Fibroblast of the conjunctiva (primary cell): Measurements from ENCODE around the gene DDX23.

Experiments used
- DNase-seq: peaks from one replicate; pipeline ENCODE4 v3.0.0-alpha.2; 2010; ENCODE audit warnings: low read depth

DDX23 gene

DNA sequence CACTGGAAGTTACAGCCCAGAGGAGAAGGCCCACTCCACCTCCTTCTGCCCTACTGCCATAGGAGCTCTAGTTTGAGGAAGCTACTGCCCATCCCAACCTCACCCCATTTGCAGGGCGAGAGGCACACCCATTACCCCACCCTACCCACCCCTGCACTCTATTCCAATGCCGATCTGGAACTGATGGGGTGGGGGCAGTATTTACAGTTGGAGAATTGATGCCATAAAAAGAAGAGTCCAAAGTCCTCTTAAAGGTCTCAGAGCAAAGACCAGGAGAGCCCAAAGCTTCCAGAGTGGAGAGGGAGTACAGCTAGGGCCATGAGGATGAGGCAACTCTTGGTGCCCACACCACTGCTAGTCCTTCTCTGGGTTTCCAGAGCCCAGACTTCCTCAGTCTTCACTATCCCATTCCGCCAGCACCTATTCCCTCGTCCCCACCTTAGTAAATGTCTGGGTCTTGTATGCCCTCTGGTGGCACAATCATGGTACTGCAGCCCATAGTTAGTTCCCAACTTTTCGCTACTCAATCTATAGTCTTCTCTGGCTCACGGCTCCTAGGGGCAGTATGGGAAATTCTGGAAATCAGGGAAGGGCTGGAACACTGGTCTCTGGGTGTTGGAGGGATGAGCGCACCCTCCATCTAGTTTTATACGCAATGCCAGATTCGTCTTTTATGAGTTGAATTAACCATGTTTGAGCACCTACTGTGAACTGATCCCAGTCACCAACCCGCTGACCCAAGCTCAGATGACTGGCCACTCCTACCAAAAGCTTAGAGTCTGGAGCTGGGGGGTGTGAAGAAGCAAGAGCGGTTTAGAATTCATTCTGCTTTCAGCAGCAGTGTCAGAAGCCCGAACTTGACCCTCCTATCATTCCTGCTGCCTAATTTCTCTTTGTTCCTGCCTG lies 56.2 kb downstream of the DDX23 start:
- DNase-seq, result peak; percentile 68

DNA sequence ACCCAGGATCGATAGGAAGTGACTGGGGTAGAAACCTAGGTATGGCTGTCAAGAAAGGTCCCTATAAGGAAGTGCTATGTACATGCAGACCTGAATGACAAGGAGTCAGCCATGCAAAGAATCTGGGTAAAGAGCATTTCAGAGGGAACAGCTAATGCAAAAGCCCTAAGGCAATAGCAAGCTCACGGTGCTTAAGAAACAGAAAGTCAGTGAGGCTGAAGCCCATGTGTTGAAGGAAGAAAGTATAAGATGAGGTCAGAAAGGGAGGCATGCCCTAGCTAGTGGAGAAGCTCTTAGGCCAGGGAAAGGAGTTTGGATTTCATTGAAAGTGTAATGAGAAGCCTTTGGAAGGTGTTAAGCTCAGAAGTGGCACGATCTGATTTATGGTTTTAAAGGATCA lies 57.1 kb downstream of the DDX23 start:
- peak; percentile 44 for DNase-seq

DNA sequence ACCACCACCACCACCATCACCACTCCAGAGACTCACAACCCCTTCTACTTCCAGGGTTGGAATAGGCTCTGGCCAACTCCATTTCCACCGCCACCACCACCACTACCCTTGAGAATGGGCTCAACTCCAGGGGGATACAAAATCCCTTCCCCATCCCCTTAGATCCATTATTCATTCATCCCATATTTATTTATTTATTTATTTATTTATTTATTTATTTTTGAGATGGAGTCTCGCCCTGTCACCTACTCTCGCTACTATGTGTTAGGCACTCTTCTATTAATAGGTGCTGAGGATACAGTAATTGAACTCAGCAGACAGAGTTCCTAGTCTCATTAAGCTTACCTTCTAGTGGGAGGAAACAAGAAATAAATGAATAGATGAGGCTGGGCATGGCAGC lies 58.3 kb downstream of the DDX23 start:
- DNase-seq, result no peak

DNA sequence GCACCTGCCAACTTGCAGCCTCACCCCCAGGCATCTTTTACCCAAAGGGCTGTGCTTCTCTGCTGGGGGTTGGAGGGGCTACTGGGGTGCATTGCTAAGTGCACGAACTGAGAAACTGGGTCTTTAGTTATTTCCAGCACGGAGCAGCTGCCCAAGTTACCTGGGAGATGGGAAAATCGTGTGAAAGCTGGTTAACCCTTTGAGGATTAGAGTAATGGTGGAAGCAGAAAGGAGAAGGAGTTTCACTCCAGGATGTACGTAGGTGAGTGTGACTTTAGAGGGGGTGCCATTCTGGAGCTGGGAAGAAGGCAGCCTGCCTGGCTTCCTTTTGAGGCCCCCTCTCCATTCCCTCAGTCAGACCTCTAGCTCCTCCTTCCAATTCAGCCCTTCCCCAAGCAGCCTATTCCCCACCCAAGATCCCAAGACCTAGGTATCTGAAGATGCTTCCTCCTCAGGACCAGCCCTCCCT lies 62.1 kb downstream of the DDX23 start:
- DNase-seq, result no peak

DNA sequence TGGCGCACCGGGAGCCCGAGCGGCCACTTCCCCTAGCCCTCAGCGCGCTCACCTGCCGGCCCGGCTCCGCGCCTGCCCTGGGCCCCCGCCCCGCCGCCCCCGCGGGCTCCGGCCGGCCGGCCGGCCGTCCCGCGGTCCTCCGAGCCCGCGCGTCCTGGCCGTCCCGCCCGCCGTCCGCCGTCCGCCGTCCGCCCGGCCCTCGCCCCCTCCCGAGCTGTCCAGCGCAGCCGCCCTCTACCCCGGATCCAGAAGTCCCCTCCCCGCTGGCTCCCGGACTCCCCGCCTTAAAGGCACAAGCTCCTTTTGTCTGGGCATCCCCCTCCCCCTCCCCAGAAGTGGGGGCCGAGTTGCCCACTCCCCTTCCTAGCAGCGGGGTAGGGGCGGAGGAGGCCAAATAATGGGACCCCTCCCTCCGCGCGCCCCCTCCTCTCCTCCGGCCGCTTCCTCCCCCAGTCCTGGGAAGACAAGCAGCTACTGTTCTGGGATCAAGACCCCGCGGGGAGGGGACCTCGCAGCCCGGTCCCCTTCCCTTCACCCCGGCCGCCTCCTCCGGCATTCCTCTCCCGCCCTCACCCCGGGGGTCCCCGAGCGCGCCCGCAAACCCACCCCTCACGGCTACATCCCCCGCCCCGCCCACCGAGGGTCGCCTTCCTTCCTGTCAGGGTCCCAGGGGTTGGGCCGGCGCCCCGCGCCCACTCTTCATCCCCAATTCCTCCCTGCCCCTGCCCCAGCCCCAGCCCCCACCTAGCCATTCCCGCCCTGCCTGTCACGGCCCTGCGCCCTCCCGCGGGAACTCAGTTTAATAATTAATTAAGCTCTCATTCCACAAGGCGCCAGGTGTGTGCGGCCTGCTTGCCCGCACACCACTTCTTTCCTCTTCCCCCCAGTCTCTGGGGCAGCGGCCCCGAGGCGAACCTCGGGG lies 62.8 kb downstream of the DDX23 start, which contains the start of gene ADCY6:
ADCY6 (minus strand) TSS at position 236 of the 922 bp plus-strand sequence. CDS start 5,655 bp downstream, outside the sequence.
- peak; percentile 62 for DNase-seq

DNA sequence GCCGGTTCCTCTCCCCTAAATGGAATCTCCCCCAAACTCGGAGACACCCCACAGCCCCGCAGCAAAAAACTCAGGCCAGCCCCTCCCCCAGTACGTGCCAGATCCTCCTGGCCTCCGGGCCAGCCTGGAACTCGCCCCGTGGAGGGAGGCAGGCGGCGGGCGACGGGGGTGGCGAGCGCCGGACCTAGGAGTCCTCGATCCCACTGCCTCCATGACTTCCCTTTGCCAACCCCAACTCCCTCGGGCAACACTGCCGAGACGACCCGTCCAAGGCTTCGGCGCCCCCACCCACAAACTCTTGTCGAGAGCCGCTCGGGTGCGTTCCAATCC lies 63.5 kb downstream of the DDX23 start:
- DNase-seq, result no peak

DNA sequence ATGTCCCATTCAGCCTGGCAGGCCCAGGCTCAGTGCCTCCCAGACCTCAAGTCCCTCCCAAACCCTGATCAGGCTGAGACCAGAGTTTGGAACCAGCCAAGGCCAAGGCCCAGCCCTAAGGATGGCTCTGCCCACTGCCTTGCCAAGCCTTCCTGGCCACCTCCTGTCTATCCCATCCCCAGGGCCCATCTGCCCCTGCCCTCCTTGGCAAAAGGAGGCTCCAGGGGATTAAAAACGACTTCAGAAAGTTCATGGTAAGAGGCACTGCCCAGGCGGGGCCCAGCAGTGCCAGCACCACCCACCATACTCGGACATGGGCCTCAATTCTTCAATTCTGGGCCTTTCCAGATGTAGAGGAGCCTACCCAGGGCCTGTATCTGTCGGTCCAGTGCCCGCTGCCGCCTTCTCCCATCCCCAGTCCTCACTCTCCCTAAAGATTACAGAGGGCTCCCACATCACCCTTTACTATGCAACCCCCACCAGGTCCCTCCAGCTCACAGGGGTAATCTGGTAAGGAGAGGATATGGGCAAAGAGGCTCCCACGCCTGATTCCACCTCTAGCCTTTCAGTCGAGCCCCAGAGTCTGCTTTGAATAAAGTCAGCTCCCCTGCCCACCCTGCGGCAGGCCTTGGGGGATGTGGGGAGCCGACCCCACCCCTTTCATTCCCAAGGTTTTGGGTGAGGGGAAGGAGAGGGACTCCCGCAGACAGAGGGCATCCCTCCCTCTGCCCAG lies 64.0 kb downstream of the DDX23 start:
- DNase-seq, result no peak

DNA sequence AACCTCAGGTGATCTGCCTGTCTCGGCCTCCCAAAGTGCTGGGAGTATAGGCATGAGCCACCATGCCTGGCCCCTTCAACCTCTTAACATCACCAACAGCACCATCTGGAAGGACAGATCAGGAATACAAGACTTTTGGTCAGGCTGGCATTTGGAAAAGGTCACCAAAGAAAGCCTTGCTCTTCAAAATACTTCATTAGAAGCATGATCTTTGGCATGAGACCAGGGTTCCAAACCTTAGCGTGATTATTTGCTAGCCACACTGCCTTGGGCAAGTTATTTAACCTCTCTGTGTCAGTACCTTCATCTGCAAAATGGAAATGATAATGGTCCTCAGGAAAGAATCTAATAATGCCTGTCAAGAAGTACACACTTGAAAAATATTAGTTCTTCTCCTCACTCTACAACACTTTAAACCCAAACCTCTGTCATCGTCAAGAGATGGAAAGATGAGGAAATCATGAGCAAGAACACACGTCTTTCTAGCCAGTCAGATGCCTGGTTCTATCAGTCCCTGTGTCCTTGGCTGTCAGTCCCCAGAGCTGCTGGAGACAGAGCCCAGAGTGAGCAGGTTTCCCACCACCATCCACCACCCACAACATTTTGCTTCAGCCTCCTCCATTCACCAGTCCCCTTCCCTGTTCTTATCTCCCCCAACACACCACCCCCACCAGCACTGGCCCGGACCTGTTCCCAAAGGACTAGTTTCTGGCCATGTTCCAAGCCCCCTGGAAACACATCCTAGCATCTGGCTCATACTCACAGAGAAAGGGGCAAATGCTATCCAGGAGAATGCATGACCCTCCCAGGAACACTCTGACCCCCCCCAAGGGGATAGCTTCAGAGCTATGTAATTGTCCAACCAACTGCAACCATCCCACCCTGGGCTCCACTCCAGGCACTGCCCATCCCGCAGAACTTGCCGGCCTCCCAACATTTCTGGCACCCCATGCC lies 65.1 kb downstream of the DDX23 start:
- no peak for DNase-seq

DNA sequence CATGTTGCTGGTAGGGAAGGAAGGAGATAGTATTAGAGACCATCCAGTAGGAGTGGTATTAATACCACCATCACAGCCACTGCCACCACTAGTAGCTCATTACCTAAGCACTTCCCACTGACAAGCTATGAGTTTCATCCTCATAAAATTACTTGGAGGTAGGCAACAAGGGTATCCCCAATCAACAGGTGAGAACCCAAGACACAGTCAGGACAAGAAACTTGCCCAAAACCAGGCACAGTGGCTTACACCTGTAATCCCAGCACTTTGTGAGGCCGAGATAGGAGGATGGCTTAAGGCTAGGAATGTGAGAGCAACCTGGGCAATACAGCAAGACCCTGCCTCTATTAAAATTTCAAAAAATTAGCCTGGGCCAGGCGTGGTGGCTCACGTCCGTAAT lies 68.5 kb downstream of the DDX23 start:
- DNase-seq, result no peak

DNA sequence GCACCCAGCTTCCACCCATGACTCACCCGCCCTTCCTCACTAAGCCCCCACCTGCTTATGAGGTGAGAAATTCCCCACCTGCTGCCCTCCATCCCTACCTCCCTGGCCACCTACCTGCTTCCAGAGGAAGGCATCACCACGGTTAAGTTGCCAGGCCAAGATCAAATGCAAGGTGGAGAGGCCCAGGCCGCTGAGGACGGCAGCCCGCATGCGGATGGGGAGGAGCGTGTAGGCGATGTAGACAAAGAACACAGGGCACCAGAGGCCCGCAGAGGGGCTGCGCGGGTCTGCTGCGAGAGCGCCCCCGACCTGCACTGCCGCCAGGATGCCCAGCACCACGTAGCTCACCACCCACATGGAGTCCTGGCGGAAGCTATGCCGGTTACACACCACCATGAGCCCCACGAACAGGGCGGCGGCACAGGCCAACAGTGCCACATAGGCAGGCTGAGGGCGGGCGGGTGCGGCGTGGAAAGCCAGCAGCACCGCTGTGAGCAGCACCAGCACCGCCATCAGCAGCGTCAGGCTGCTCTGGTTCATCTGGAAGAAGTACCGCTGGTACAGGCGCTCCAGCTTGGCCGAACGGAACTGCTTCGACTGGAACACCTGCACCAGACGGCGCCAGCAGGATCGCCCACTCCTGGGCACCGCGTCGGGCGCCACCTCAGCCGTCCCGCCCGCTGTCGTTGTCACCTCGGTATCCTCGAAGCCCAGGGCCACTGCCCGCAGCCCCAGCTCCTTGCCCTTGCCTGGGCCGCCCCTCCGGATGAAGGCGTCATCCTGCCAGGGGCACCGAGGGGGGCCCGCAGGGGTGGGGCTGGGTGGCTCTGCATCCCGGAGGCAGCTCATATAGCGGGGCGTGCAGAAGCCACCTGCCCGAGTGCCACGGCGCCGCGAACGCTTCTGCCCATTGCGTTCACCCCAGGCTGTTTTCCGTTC lies 69.2 kb downstream of the DDX23 start:
- no peak for DNase-seq

DNA sequence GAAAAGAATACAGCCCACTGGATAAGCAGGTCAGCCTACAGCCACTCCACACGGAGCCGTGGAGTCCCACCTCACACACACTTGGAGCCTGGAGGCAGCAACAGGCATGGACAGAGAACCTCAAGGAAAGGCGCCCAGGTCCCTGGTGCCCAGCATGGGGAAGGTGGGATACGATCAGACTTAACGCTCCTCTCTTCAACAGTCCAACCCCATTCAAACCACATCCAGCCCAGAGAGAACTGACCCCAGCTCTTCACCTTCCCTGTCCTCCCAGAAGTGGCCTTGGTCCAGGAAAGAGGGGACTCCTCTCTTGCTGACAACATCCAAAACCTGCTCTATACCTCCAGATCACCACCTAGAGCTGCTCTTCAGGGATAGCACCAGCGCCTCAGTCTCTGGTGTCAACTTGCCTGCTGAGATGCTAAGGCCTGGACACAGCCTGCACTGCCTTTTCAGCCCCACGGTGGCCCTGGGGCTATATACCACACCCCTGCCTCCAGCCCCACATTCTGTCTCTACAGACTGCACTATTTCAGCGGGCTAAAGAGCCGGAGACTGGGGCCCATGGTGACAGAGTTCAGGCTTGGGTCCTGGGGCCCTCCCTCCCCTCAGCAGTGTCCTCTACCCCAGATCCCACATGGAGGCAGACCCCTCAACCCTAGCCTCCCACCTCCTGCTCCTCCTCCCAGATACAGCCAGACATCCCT lies 70.1 kb downstream of the DDX23 start:
- no peak for DNase-seq

DNA sequence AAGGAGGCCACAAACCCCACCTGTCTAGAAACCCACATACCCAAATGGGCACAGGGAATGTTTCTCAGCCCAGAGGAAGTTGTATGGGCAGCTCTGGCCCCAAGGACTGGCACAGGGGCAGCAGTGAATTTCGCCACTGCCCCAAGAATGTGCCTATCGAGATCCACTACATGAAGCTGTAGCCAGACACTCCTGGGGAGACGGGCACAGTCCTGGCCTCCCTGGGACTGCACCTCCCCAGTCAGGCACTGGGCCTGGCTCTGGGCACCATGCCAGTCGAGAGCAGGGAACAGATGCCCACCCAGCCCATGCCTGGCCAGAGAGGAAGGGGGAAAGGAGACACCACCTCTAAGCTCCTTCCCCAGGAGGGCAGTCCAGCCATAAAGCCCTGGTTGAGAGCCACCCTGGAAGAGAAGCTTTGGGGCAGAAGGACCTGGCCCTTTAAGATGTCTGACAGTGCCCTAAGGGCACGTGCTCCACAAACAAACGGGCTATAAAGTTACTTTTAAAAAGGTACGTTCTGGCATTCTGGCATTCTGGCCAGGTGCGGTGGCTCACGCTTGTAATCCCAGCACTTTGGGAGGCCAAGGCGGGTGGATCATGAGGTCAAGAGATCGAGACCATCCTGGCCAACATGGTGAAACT lies 71.5 kb downstream of the DDX23 start:
- no peak for DNase-seq

DNA sequence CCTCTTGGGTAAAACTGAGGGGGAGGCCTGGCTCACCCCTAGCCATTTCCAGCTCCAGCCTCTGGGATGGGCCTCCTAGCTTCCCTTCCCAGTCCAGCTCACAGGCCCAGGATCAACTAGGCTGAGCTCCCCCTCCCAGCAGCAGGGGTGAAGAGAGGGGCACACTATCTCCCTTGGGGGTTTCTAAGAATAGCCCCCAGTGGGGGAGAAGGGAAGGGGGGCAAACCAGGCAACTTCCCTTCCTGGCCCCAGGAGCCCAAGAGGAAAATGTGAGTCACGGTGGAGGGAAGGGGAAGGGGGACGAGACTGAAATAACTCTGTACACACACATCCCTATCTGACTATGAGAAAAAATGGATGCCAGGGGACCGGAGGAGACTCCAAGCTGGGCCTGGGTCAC lies 72.1 kb downstream of the DDX23 start:
- DNase-seq, result peak; percentile 64
